Liver (tissue), 3 donors: Measurements from ENCODE around the gene HIVEP3.

Experiments
- ATF3 ChIP-seq: IDR thresholded peaks from 2 replicates; pipeline ENCODE4 v1.6.1; 2016; ENCODE audit warnings: antibody characterized with exemption
- CTCF ChIP-seq: fragments of 150-350 bp; IDR thresholded peaks from 2 replicates; pipeline ENCODE4 v1.5.1; 2017; ENCODE audit warnings: improper control_type of control experiment, low read depth, low read length; ENCODE audit not compliant: missing input control
- EGR1 ChIP-seq, 2 donors: IDR thresholded peaks; 2 replicates each; pipeline ENCODE4 v1.6.1; 2016 to 2018; ENCODE audit warnings: antibody characterized with exemption in 2 of 2, low read depth in 2 of 2
- FOXA1 ChIP-seq: IDR thresholded peaks from 2 replicates; pipeline ENCODE4 v1.6.1; 2016; ENCODE audit warnings: antibody characterized with exemption
- GABPA ChIP-seq, 2 donors: IDR thresholded peaks in 1 of 2; conservative IDR thresholded peaks in 1 of 2; 2 replicates each; pipeline ENCODE4 v1.6.1; 2016; ENCODE audit warnings: antibody characterized with exemption in 2 of 2, mild to moderate bottlenecking in 1 of 2, moderate library complexity in 1 of 2
- HNF4A ChIP-seq, 2 donors: conservative IDR thresholded peaks; 2 replicates each; pipeline ENCODE4 v1.6.1; 2016; ENCODE audit warnings: antibody characterized with exemption in 2 of 2, mild to moderate bottlenecking in 2 of 2
- HNF4G ChIP-seq: IDR thresholded peaks from 2 replicates; pipeline ENCODE4 v1.6.1; 2016; ENCODE audit warnings: antibody characterized with exemption
- JUND ChIP-seq, 2 donors: IDR thresholded peaks; 2 replicates each; pipeline ENCODE4 v1.6.1; 2016; ENCODE audit warnings: antibody characterized with exemption in 2 of 2
- MAX ChIP-seq: IDR thresholded peaks from 2 replicates; pipeline ENCODE4 v1.6.1; 2016; ENCODE audit warnings: antibody characterized with exemption
- RAD21 ChIP-seq, 2 donors: IDR thresholded peaks; 2 replicates each; pipeline ENCODE4 v1.6.1; 2016; ENCODE audit warnings: antibody characterized with exemption in 2 of 2, mild to moderate bottlenecking in 2 of 2
- REST ChIP-seq: IDR thresholded peaks from 2 replicates; pipeline ENCODE4 v1.6.1; 2016; ENCODE audit warnings: antibody characterized with exemption, mild to moderate bottlenecking
- RXRA ChIP-seq, 2 donors: IDR thresholded peaks; 2 replicates each; pipeline ENCODE4 v1.6.1; 2017 to 2018; ENCODE audit warnings: antibody characterized with exemption in 2 of 2, mild to moderate bottlenecking in 1 of 2
- TAF1 ChIP-seq: conservative IDR thresholded peaks from 2 replicates; pipeline ENCODE4 v1.6.1; 2016; ENCODE audit warnings: antibody characterized with exemption, mild to moderate bottlenecking
- donor health status: healthy.
- donor health status: healthy.

- TF ChIP-seq HNF4A (conservative IDR thresholded peaks at IDR 0.05), result no peak
- peak; percentile 50 for TF ChIP-seq CTCF
- TF ChIP-seq HNF4G, result no peak
- TF ChIP-seq EGR1 (IDR thresholded peaks at IDR 0.05; ENCODE audit: low read depth in 2 of 2), result no peak
- peak in 1 of 2 donors; percentile 72 for TF ChIP-seq RAD21 (IDR thresholded peaks at IDR 0.05)
- no peak for TF ChIP-seq REST
- TF ChIP-seq MAX, result no peak
- TF ChIP-seq GABPA (IDR thresholded peaks at IDR 0.05 in 1 of 2, conservative IDR thresholded peaks at IDR 0.05 in 1 of 2), result no peak
- TF ChIP-seq TAF1, result no peak
- TF ChIP-seq RXRA (IDR thresholded peaks at IDR 0.05), result no peak
- no peak for TF ChIP-seq ATF3
- no peak for TF ChIP-seq FOXA1
- TF ChIP-seq JUND (IDR thresholded peaks at IDR 0.05), result no peak
Measured at GRCh38 chr1:41578712-41579335, 339.9 kb downstream of the HIVEP3 start.
